Measurements from ENCODE around the gene ENDOU. TPM values are rescaled to one million over a fixed set of nuclear protein-coding genes. Genes with fewer than 3 reads are reported as not detected.

ENDOU gene
- total RNA-seq, 1 experiment from 2014 or later = not detected

DNA sequence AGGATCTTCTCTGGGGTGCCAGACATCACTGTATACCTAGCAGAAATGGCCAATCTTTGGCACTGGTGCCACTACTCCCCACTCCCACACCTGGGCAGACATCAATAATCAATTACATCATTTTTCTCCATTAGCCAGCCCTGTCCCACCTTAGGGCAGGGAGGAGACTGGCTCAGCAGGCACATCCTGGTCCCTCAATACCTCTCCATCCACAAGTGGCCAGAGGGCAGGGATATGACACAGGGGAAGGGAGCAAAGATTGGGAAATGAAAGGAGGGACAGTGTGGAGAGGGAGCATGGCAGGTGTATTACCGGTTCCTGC, 23.2 kb upstream of the ENDOU start (continued):
- TF ChIP-seq EGR1 (IDR thresholded peaks at IDR 0.05; ENCODE audit: low read depth) (no peak), POLR2AphosphoS5 (IDR thresholded peaks at IDR 0.05; ENCODE audit: low read depth, low read length) (no peak), CEBPB (IDR thresholded peaks at IDR 0.05; ENCODE audit: low read depth) (no peak), SIN3A (IDR thresholded peaks at IDR 0.05; ENCODE audit: low read depth) (no peak)

DNA sequence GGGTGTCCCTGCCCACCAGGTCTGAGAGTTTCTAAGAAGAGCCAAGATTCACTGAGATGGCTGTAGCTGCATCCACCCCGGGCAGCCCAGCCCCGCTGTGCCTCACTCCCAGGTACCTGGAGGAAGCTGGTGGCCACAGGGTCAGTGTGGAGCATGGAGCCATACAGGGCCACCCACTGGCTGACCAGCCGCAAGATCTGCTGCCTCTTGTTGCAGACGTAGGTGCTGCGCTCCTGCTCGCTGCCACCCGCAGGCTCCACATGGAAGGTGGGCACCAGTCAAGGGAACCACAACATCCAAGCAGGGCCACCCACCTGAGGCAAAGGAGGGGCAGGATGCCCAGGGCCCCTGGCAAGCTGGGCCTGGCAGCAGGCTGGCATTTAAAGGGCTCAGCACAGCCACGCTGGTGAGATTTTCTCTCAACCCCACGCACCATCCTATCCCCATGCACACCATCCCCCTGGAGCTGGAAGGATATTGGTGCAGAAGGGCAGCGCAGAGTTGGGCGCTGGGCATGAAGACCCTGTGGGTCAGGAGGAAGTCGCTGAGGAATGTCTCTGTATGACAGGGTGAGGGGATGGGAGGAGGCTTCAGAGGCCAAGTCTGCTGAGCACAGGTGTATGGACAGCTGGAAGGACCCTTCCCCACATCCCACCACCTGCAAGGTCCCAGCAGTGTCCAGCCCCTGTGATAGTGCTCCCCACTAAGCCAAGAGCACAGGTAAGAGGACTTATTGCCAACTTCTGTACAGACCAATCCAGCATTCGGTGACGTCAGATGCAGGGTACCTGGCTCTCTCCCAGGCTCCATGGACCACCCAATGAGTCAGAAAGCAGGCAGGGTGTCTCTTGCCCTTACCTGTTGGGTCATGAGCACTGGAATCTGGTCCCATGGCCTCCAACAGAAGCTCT, 22.6 kb upstream of the ENDOU start:
- intact Hi-C loops (cut with micrococcal nuclease) = no loop called here
- Histone ChIP-seq H3K9me3 (ENCODE audit: control insufficient read depth in 1 of 2, insufficient read depth in 1 of 2, low read depth in 1 of 2, low read length in 2 of 2) (no peaks in the 10 kb centered on the region), H4K20me1 (ENCODE audit: insufficient read depth) (no peaks in the 10 kb centered on the region), H3K4me1 (ENCODE audit: control insufficient read depth in 1 of 2, insufficient read depth in 2 of 2, low read length in 2 of 2) (peaks cover 9 to 26% of the 10 kb centered on the region in 2 experiments), H3K4me2 (ENCODE audit: low read length) (no peak overlapping the region), H3K36me3 (ENCODE audit: control insufficient read depth in 1 of 2, insufficient read depth in 2 of 2, low read length in 2 of 2) (no peaks in the 10 kb centered on the region), H3K79me2 (ENCODE audit: insufficient read depth, low read length) (no peaks in the 10 kb centered on the region), H3K27ac (ENCODE audit: low read depth, low read length) (no peak overlapping the region), H3K9me2 (ENCODE audit: insufficient read depth) (no peaks in the 10 kb centered on the region), H2AFZ (ENCODE audit: low read depth, low read length, poor library complexity, severe bottlenecking) (no peak overlapping the region), H3K27me3 (ENCODE audit: insufficient read depth, low read length) (no peaks in the 10 kb centered on the region), H3K9ac (ENCODE audit: low read length) (no peak overlapping the region), H3K4me3 (replicated peaks in 1 of 2; ENCODE audit: low read depth in 1 of 2, low read length in 2 of 2) (no peak overlapping the region)
- CTCF ChIA-PET = interaction anchor here (1.0 to 1.9 kb wide), 2 partner anchors 11 to 19 kb away, joined by 4 to 7 read pairs; partner anchors contain the start of gene RAPGEF3
- TF ChIP-seq CEBPB (IDR thresholded peaks at IDR 0.05; ENCODE audit: low read depth) = no peak
- no peak for TF ChIP-seq ZFX (IDR thresholded peaks at IDR 0.05)
- no peak for TF ChIP-seq EGR1 (IDR thresholded peaks at IDR 0.05; ENCODE audit: low read depth)
- TF ChIP-seq FOSL1 (IDR thresholded peaks at IDR 0.05; ENCODE audit: low read depth) = no peak
- TF ChIP-seq POLR2A (IDR thresholded peaks at IDR 0.05; ENCODE audit: borderline replicate concordance, extremely low read depth, insufficient read depth, insufficient read length) = no peak
- no peak for DNase-seq (ENCODE audit: low read depth, low spot score)
- ATAC-seq = no peak
- BruUV-seq (replicated peaks) = no TSS peak
- RAD21 ChIA-PET (ENCODE audit: low non-redundant PET in 1 of 2, low total read pairs in 2 of 2, uncharacterized antibody in 2 of 2, unreplicated experiment in 2 of 2) = no interaction called here
- POLR2A ChIA-PET = no interaction called here

DNA sequence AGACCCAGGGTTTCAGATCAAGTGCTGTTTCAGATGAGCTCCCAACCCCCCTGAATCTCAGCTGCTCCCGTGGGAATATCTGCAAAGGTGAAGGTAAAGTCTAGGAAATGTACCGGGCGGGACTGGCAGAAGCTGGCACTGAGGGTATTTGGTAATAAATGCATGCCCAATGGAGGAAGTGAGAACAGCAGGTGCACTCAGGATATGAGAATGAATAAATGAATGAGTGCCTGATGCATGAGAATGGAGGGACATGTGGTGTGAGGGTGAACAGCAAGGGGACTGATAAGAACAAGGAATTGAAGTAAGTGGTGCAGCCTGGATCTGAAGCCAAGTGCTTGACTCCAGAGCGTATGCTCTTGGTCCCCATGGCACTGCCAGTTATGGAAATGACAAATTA, 21.8 kb upstream of the ENDOU start:
- BruUV-seq (replicated peaks) = no TSS peak
- H3K9ac ChIP-seq (ENCODE audit: low read length) = no peak overlapping the region
- H3K27ac ChIP-seq (ENCODE audit: low read depth, low read length) = no peak overlapping the region
- ChIA-PET RAD21 (ENCODE audit: low non-redundant PET in 1 of 2, low total read pairs in 2 of 2, uncharacterized antibody in 2 of 2, unreplicated experiment in 2 of 2) (no interaction called here), POLR2A (no interaction called here), CTCF (interaction anchor here (1.0 to 1.9 kb wide), 2 partner anchors 12 to 19 kb away, joined by 4 to 7 read pairs; partner anchors contain the start of gene RAPGEF3)
- H3K9me2 ChIP-seq (ENCODE audit: insufficient read depth) = no peaks in the 10 kb centered on the region
- intact Hi-C loops (cut with micrococcal nuclease) = no loop called here
- H3K27me3 ChIP-seq (ENCODE audit: insufficient read depth, low read length) = no peaks in the 10 kb centered on the region
- H3K9me3 ChIP-seq (ENCODE audit: control insufficient read depth in 1 of 2, insufficient read depth in 1 of 2, low read depth in 1 of 2, low read length in 2 of 2) = no peaks in the 10 kb centered on the region
- H3K36me3 ChIP-seq (ENCODE audit: control insufficient read depth in 1 of 2, insufficient read depth in 2 of 2, low read length in 2 of 2) = no peaks in the 10 kb centered on the region
- peaks cover 4 to 21% of the 10 kb centered on the region in 2 experiments; a peak in 3 of 4 replicates for H3K4me1 ChIP-seq (ENCODE audit: control insufficient read depth in 1 of 2, insufficient read depth in 2 of 2, low read length in 2 of 2)
- no peak overlapping the region for H3K4me2 ChIP-seq (ENCODE audit: low read length)
- no peaks in the 10 kb centered on the region for H4K20me1 ChIP-seq (ENCODE audit: insufficient read depth)
- H3K4me3 ChIP-seq (replicated peaks in 1 of 2; ENCODE audit: low read depth in 1 of 2, low read length in 2 of 2) = no peak overlapping the region
- no peaks in the 10 kb centered on the region for H3K79me2 ChIP-seq (ENCODE audit: insufficient read depth, low read length)
- TF ChIP-seq ZBTB33 (IDR thresholded peaks at IDR 0.05; ENCODE audit: extremely low read depth, insufficient replicate concordance, low read length) (no peak), CEBPB (IDR thresholded peaks at IDR 0.05; ENCODE audit: low read depth) (no peak), POLR2AphosphoS5 (IDR thresholded peaks at IDR 0.05; ENCODE audit: low read depth, low read length) (no peak)
- no peak overlapping the region for H2AFZ ChIP-seq (ENCODE audit: low read depth, low read length, poor library complexity, severe bottlenecking)
- no peak for DNase-seq (ENCODE audit: low read depth, low spot score)
- no peak for ATAC-seq
